ENCODE measurements around the gene SLC9A8.

- TF ChIP-seq, protein P1, sequence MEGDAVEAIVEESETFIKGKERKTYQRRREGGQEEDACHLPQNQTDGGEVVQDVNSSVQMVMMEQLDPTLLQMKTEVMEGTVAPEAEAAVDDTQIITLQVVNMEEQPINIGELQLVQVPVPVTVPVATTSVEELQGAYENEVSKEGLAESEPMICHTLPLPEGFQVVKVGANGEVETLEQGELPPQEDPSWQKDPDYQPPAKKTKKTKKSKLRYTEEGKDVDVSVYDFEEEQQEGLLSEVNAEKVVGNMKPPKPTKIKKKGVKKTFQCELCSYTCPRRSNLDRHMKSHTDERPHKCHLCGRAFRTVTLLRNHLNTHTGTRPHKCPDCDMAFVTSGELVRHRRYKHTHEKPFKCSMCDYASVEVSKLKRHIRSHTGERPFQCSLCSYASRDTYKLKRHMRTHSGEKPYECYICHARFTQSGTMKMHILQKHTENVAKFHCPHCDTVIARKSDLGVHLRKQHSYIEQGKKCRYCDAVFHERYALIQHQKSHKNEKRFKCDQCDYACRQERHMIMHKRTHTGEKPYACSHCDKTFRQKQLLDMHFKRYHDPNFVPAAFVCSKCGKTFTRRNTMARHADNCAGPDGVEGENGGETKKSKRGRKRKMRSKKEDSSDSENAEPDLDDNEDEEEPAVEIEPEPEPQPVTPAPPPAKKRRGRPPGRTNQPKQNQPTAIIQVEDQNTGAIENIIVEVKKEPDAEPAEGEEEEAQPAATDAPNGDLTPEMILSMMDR (conservative IDR thresholded peaks at IDR 0.05; ENCODE audit: low read length): peak; percentile 97
- TF ChIP-seq EZH2phosphoT487 (IDR thresholded peaks at IDR 0.05; ENCODE audit: borderline replicate concordance, low read depth, low read length): no peak
Observed at GRCh38 chr20:49928411-49929141, 115.9 kb downstream of the SLC9A8 start.

Data from OCI-LY7 (cell line).